Measurements from ENCODE around the gene SLC10A6.

DNA sequence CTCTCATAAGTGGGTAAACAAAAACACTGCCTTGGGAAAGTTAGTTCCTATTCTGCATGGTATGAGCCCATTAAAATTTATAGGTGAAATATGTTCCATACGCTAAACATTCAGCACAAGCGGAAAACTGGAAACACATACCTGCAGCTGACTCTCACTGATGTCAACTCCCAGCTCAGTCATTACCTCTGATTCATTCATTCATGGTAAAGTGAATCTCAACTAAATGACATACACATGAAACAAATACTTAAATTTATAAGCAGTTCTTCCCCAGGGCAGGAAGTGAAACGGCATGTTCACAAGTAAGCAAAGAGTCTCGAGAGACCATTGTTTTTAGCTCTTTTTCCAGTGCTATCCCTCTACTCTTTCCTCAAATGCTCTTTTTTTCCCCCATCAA is 1.6 kb downstream of the SLC10A6 start:
- TF ChIP-seq ZNF510 (CRISPR knock-in tag; IDR thresholded peaks at IDR 0.05; ENCODE audit: low read depth) (no peak), SMARCE1 (IDR thresholded peaks at IDR 0.05; ENCODE audit: borderline replicate concordance) (no peak), GATAD2A (CRISPR knock-in tag; IDR thresholded peaks at IDR 0.05) (no peak)
- TF ChIP-seq, protein P1, sequence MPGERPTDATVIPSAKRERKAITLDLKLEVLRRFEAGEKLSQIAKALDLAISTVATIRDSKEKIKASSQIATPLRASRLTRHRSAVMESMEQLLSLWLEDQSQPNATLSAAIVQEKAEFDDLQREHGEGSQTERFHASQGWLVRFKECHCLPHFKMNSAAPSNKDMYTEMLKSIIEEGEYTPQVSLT (CRISPR knock-in tag; IDR thresholded peaks at IDR 0.05; ENCODE audit: borderline replicate concordance, low read depth): no peak
